DMS153 (cell line): Measurements from ENCODE around the gene NIF3L1.

Experiments used
- DNase-seq: peaks from one replicate; lab custom pipeline; 2025; lab: John Stamatoyannopoulos, UW

The NIF3L1 gene, protein sequence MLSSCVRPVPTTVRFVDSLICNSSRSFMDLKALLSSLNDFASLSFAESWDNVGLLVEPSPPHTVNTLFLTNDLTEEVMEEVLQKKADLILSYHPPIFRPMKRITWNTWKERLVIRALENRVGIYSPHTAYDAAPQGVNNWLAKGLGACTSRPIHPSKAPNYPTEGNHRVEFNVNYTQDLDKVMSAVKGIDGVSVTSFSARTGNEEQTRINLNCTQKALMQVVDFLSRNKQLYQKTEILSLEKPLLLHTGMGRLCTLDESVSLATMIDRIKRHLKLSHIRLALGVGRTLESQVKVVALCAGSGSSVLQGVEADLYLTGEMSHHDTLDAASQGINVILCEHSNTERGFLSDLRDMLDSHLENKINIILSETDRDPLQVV

DNA sequence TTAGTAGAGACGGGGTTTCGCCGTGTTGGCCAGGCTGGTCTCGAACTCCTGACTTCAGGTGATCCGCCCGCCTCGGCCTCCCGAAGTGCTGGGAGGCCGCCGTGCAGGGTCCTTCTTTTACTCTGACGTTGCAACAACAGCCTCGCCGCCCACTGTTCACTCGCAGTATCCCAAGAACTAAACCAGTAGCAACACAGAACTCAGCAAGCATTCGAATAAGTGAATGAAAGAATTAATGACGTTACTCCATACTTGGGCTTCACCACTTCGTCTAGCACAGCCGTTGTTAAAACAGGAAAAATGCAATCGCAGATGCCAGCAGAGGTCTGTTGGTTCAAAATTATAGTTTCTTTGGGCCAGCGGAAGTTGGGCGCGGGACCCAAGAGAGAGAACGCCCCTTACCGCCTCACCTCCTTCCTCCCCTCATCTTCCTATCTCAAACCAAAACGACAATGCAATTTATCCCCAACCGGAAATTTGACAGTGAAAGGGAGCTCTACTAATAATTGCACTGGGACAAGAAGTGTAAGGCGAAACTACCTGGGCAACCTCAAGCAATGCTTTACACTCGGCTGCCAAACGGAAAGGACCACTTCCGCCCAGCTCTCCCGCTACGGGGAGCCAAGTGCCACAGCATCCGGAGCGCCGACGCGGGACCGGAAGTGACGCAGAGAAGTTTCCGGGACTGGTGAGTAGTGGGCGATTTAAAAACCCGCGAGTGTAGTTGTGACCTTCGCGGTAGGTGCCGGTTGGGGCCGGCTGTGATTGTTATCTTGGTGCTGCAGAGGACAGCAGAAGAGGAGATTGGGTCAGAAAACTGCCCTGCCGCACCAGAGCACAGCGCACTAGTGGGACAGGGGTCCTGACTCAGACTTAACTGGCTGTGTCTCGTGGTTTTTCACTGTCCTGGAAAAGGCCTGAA lies at the start of gene NIF3L1, which contains the start of gene PPIL3:
Gene NIF3L1 (plus strand): TSS at position 668 of the 922 bp plus-strand sequence. CDS start 2,573 bp downstream, outside the sequence.
Gene PPIL3 (minus strand): TSS at position 374 of the 922 bp plus-strand sequence. CDS start 1,462 bp downstream, outside the sequence.
- DNase-seq, result peak; percentile 97

DNA sequence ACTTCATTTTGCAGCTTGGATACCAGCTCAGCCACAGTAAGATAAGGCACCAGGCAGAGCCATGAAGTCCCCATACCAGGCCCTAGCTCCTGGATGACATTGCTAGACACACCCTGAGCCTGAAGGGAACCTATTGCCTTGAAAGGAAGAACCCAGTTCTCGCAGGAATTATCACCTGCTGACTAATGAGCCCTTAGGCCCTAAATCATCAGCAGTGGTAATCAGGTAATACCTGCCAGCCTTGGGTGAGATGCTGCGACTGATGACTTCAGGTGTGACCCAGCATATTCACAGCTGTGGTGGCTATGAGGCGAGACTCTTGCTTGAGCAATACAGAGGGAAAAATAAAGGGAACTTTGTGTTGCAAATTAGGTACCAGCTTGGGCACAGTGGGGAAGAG lies 49.7 kb upstream of the NIF3L1 start:
- no peak for DNase-seq

GRCh38 chr2:200843993-200844948 lies 44.9 kb upstream of the NIF3L1 start:
- no peak for DNase-seq

DNA sequence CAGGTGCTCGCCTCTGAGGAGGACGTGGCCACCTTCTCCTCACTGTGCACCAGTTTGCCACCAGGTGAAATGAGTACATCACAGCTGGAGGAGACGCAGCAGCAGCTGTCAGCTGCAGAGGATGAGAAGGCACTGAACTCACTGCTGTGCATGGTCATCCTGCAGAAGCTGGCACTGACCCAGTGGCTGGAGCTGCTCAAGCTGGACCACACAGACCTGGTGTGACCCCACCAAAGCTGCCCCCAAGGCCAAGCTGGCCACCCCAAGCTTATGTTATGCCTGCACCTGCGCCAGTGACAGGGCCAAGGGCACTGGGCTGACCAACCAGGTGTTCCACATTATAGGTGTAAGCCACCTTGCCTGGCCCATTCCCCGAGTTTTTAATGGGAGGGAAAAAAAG lies 44.0 kb upstream of the NIF3L1 start:
- no peak for DNase-seq

GRCh38 chr2:200845669-200846325 lies 43.4 kb upstream of the NIF3L1 start:
- DNase-seq, result no peak

GRCh38 chr2:200847269-200847668 lies 41.9 kb upstream of the NIF3L1 start:
- DNase-seq, result no peak

GRCh38 chr2:200847939-200848338 lies 41.2 kb upstream of the NIF3L1 start:
- no peak for DNase-seq

GRCh38 chr2:200850512-200851256 lies 38.5 kb upstream of the NIF3L1 start:
- DNase-seq, result no peak

DNA sequence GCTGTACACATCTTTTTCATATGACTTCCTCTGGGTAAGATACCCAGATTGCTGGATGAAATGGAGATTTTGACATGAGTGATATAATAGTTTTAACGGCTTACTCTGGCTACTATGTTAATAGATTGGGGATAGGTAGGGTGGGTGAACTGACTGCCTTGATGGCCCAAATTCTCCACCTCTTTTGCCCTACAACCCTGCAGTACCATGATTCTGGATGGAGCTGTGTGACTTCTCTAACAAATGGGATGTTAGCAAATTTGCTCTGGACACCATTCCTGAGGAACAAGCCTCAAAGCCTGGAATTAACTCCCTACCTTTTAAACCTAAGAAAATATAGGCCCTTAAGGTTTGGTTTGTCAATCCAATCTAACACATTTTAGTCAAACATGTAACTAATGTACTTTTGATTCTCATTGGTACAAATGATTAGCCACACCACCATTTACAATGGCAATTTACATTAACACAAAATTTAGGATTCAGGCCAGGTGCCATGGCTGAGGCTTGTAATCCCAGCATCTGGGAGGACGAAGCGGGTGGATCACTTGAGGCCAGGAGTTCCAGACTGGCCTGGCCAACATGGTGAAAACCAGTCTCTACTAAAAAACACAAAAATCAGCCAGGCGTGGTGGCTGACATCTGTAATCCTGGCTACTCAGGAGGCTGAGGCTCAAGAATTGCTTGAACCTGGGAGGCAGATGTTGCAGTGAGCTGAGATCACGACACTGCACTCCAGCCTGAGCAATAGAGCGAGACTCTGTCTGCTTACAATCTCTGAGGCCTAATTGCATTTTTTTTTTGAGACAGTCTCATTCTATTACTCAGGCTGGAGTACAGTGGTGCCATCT lies 37.5 kb upstream of the NIF3L1 start:
- DNase-seq, result no peak

DNA sequence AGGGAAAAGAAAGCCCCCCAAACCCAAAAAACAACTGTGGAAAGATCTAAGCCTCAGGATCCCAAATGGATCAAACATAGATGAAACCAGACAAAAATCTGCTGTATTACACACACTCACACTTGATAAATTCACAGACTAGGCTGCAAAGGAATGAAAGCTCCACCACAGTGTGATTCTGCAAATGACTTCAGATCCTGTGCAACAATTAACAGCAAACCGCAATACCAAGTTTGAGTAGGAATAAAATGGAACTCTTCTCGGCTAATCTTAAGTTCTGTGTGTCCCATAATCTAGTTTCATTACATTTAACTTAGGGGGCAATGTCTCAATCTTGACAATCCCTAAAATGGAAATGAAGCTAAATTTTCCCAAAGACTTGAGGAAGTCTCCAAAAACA lies 36.6 kb upstream of the NIF3L1 start:
- no peak for DNase-seq

GRCh38 chr2:200856806-200857205 lies 32.4 kb upstream of the NIF3L1 start:
- no peak for DNase-seq

DNA sequence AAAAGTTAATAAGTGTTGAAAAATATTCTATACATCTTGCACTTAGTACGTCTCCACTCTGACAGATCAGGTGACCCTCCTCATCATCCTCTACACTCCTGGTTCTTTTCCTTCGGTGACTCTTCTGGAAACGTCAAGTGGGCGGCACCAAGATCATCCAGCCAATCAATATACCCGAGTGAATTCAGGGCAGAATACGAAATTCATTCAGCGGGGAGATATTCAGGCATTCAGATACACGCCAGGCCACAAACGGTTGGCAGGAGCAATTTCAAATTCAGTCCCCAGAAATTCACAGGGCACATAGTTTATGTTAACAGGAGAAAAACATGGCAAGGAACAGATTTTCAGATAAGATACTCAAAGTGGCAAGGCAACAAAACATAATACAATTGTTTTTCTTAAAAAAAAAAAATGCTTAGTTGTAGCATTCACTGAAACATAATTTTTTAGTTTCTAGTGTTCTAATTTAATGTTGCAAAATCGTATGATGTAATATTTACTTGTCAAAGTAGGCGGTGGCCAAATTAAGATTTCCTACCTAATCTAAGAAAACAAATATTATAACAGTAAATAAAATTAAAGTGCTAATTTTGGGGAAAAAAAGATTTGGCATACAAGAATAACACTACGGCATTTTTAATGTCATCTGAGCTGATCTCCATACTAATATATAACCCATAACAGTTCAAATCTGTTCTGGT lies 28.9 kb upstream of the NIF3L1 start:
- DNase-seq, result no peak

GRCh38 chr2:200861617-200862155 lies 27.5 kb upstream of the NIF3L1 start:
- no peak for DNase-seq

DNA sequence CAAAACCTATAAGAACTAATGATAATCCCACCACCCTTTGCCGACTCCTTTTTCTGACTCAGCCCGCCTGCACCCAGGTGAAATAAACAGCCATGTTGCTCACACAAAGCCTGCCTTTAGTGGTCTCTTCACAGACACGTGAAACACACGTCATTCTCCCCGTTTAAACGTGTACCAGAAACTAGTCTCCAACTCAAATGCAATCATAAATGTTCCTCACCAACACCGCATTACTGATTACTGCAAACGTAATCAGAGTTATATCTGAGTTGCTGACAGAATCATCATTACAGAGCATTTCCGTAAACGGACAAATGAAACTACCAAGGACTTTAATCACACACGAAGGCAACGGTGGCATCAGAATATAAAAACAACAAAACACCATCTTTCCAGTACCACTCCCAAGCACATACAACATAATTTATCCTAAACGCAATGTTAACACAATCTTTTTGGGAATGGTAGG lies 26.6 kb upstream of the NIF3L1 start:
- no peak for DNase-seq

GRCh38 chr2:200863782-200864175 lies 25.4 kb upstream of the NIF3L1 start:
- no peak for DNase-seq

DNA sequence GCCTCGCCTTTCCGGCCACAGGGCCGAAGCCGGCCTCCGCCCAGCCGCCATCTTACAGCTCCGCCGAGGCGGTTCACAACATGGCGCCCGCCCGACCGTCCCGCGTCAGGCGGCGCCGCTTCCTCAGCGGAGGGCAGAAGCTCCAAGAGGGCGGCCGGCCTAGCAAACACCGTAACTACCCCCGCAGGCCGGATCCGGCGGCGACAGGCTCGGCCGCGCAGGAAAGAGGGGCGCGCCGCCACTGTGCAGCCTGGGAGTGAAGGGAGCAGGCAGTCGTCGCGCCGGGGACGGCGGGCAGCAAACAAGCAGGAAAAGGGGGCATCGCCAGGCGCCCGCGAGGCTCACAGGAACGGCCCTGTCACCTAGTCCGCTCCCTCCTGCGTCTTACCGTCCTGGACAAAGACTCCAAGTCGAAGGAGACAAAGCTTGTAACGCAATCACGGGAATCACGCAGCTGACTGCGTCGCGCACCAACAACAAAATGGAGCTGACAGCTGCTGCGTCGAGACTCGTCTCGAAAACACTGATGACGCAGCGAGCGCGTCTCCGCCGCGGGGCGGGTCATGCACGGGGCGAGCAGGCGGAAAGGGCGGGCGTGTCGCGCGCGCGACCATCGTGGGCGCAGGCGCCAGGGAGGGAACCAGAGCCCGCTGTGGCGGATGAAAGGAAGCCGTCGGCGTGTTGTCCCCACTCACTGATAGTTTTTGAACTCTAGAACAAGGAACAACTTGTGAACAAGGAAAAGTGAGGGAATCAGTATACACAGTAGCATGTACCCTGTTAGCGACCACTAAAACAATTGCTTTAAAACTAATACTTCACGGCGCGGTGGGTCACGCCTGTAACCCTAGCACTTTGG lies 24.8 kb upstream of the NIF3L1 start, which contains the start of gene CLK1:
Gene CLK1 (minus strand): TSS at position 483 of the 859 bp plus-strand sequence. CDS start 2,796 bp downstream, outside the sequence.
- DNase-seq, result peak; percentile 56

DNA sequence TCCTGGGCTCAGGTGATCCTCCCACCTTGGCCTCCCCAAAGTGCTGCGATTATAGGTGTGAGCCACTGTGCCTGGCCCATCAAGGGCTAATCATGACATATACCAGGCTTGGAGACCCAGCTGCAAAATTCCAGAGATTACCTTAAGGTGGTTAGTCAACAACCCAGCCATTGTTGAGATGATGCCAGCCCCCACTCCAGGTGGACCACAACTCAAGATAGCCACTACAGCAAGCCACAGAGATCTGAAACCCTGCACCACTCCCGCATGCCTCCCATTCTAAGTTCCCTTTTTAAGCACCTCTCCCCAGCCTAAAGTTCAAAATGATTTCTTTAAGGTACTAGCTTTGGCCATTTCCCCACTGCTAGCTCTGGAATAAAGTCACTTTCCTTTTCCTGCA lies 20.2 kb upstream of the NIF3L1 start:
- no peak for DNase-seq
